LNCaP clone FGC (cell line): ENCODE measurements around the gene SMG7.

Source experiments
- DNase-seq: peaks from one replicate; pipeline ENCODE4 v3.0.0-alpha.2; 2011; ENCODE audit warnings: low read depth
- H3K4me3 ChIP-seq: 2 replicates; pipeline ENCODE4 v1.5.1; 2011; ENCODE audit warnings: mild to moderate bottlenecking, low read depth, low read length, control low read depth
- CTCF ChIP-seq: IDR thresholded peaks from 2 replicates; pipeline ENCODE4 v1.5.1; 2012; ENCODE audit warnings: mild to moderate bottlenecking; ENCODE audit not compliant: control insufficient read depth, insufficient read depth; ENCODE audit errors: extremely low read depth

The SMG7 gene

GRCh38 chr1:183450093-183450492, 22.2 kb upstream of the SMG7 start:
- H3K4me3 ChIP-seq = no peak overlapping the region
- DNase-seq = no peak
- no peak for TF ChIP-seq CTCF

GRCh38 chr1:183454377-183454776, 17.9 kb upstream of the SMG7 start:
- DNase-seq = no peak
- TF ChIP-seq CTCF = no peak
- no peak overlapping the region for H3K4me3 ChIP-seq

- DNase-seq = no peak
- no peak overlapping the region for H3K4me3 ChIP-seq
- TF ChIP-seq CTCF = no peak
Observed at GRCh38 chr1:183456826-183457225, 15.5 kb upstream of the SMG7 start.

GRCh38 chr1:183457449-183457848, 14.8 kb upstream of the SMG7 start:
- TF ChIP-seq CTCF = no peak
- DNase-seq = no peak
- no peak overlapping the region for H3K4me3 ChIP-seq

- no peak overlapping the region for H3K4me3 ChIP-seq
- no peak for DNase-seq
- TF ChIP-seq CTCF = no peak
Observed at GRCh38 chr1:183460596-183460995, 11.7 kb upstream of the SMG7 start.

- no peak for DNase-seq
- TF ChIP-seq CTCF = no peak
- no peak overlapping the region for H3K4me3 ChIP-seq
Observed at GRCh38 chr1:183461350-183461749, 10.9 kb upstream of the SMG7 start.

GRCh38 chr1:183463566-183463965, 8.7 kb upstream of the SMG7 start:
- no peak for TF ChIP-seq CTCF
- no peak overlapping the region for H3K4me3 ChIP-seq
- no peak for DNase-seq
